ENCODE data around the gene MS4A6A. TPM values are rescaled to one million over a fixed set of nuclear protein-coding genes. Genes with fewer than 3 reads are reported as not detected.

Gene MS4A6A
- total and polyA plus RNA-seq, 2 donors (not counting 1 experiment from before 2014, with no cell fraction given), result not detected

- TF ChIP-seq EZH2 (IDR thresholded peaks at IDR 0.05; ENCODE audit: low read length, missing control alignments) (no peak), CTCF (conservative IDR thresholded peaks at IDR 0.05 in 1 of 2, IDR thresholded peaks at IDR 0.05 in 1 of 2; ENCODE audit: low read depth in 1 of 2, low read length in 2 of 2) (no peak)
- Histone ChIP-seq H4K20me1 (ENCODE audit: control insufficient read depth, extremely low read depth, insufficient read depth, low read length) (no peaks in the 10 kb centered on the region), H3K36me3 (ENCODE audit: control insufficient read depth, insufficient read depth, low read length) (no peaks in the 10 kb centered on the region), H3K27ac (ENCODE audit: insufficient read depth, low read length) (no peak overlapping the region), H3K4me3 (replicated peaks in 1 of 4; ENCODE audit: control extremely low read depth in 1 of 4, insufficient read depth in 1 of 4, low read depth in 3 of 4, low read length in 4 of 4) (no peak overlapping the region), H3K4me2 (ENCODE audit: extremely low read depth, insufficient read depth, low read length) (no peak overlapping the region), H3K9me3 (ENCODE audit: control insufficient read depth, insufficient read depth, low read depth, low read length) (no peaks in the 10 kb centered on the region), H3K9ac (ENCODE audit: insufficient read depth, low read length) (no peak overlapping the region), H2AFZ (ENCODE audit: low read length) (no peak overlapping the region), H3K4me1 (ENCODE audit: control insufficient read depth, extremely low read depth, insufficient read depth, low read length) (no peaks in the 10 kb centered on the region), H3K79me2 (ENCODE audit: control insufficient read depth, insufficient read depth, low read length) (no peaks in the 10 kb centered on the region), H3K27me3 (ENCODE audit: control insufficient read depth, insufficient read depth, low read length) (no peaks in the 10 kb centered on the region)
- DNase-seq (ENCODE audit: low read depth in 2 of 2), result no peak
Measured at GRCh38 chr11:60124802-60125432, 58.0 kb downstream of the MS4A6A start.

Other genes with a start within 250 kb of the MS4A6A start
- not detected in 2 replicates for gene OOSP1, start 244.7 kb downstream of the MS4A6A start, total RNA-seq
- not detected in 2 replicates for gene OOSP1, start 244.7 kb downstream of the MS4A6A start, polyA plus RNA-seq
- gene OOSP4A, start 219.1 kb downstream of the MS4A6A start, total RNA-seq, result not detected in 2 replicates
- not detected in 2 replicates for gene OOSP4A, start 219.1 kb downstream of the MS4A6A start, polyA plus RNA-seq
- gene OOSP4B, start 165.9 kb downstream of the MS4A6A start, total RNA-seq, result not detected in 2 replicates
- gene OOSP4B, start 165.9 kb downstream of the MS4A6A start, polyA plus RNA-seq, result not detected in 2 replicates
- not detected in 2 replicates for gene OOSP2, start 142.7 kb downstream of the MS4A6A start, total RNA-seq
- not detected in 2 replicates for gene OOSP2, start 142.7 kb downstream of the MS4A6A start, polyA plus RNA-seq
- gene MS4A3, start 126.4 kb downstream of the MS4A6A start, total RNA-seq, result not detected in 2 replicates
- gene MS4A3, start 126.4 kb downstream of the MS4A6A start, polyA plus RNA-seq, result not detected in 2 replicates
- not detected in 2 replicates for gene MS4A2, start 94.4 kb downstream of the MS4A6A start, total RNA-seq
- not detected in 2 replicates for gene MS4A2, start 94.4 kb downstream of the MS4A6A start, polyA plus RNA-seq
- not detected in 2 replicates for gene MS4A4E, start 60.1 kb upstream of the MS4A6A start, total RNA-seq
- not detected in 2 replicates for gene MS4A4E, start 60.1 kb upstream of the MS4A6A start, polyA plus RNA-seq
- not detected in 2 replicates for gene MS4A4A, start 97.6 kb upstream of the MS4A6A start, total RNA-seq
- gene MS4A4A, start 97.6 kb upstream of the MS4A6A start, polyA plus RNA-seq, result not detected in 2 replicates
- gene MS4A6E, start 144.2 kb upstream of the MS4A6A start, total RNA-seq, result not detected in 2 replicates
- not detected in 2 replicates for gene MS4A6E, start 144.2 kb upstream of the MS4A6A start, polyA plus RNA-seq
- 0.26 TPM in 1 of 2 replicates, not detected in the other for gene MS4A7, start 195.4 kb upstream of the MS4A6A start, total RNA-seq
- gene MS4A7, start 195.4 kb upstream of the MS4A6A start, polyA plus RNA-seq, result not detected in 2 replicates
- not detected in 2 replicates for gene MS4A14, start 213.4 kb upstream of the MS4A6A start, total RNA-seq
- gene MS4A14, start 213.4 kb upstream of the MS4A6A start, polyA plus RNA-seq, result not detected in 2 replicates
- gene MS4A5, start 246.5 kb upstream of the MS4A6A start, total RNA-seq, result not detected in 2 replicates
- gene MS4A5, start 246.5 kb upstream of the MS4A6A start, polyA plus RNA-seq, result not detected in 2 replicates